ENCODE data around the gene DNPH1.

The DNPH1 gene

GRCh38 chr6:43178150-43178549 lies 51.1 kb downstream of the DNPH1 start:
- H3K4me1 ChIP-seq (ENCODE audit: control insufficient read depth, insufficient read depth, low read length), result peaks cover 27% of the 10 kb centered on the region
- H3K4me3 ChIP-seq (ENCODE audit: low read depth, low read length), result no peak overlapping the region
- no peaks in the 10 kb centered on the region for H3K9me3 ChIP-seq (ENCODE audit: control insufficient read depth, insufficient read depth, low read length)
- H3K36me3 ChIP-seq (ENCODE audit: control insufficient read depth, insufficient read depth, low read length), result peaks cover 47% of the 10 kb centered on the region
- H3K27ac ChIP-seq (ENCODE audit: low read depth, low read length), result no peak overlapping the region
- H3K27me3 ChIP-seq (ENCODE audit: control insufficient read depth, insufficient read depth, low read length), result no peaks in the 10 kb centered on the region
- H3K9ac ChIP-seq (ENCODE audit: low read depth, low read length), result no peak overlapping the region

- Histone ChIP-seq H3K4me1 (ENCODE audit: control insufficient read depth, insufficient read depth, low read length) (peaks cover 27% of the 10 kb centered on the region), H3K27me3 (ENCODE audit: control insufficient read depth, insufficient read depth, low read length) (no peaks in the 10 kb centered on the region), H3K27ac (ENCODE audit: low read depth, low read length) (no peak overlapping the region), H3K9me3 (ENCODE audit: control insufficient read depth, insufficient read depth, low read length) (no peaks in the 10 kb centered on the region), H3K9ac (ENCODE audit: low read depth, low read length) (no peak overlapping the region), H3K36me3 (ENCODE audit: control insufficient read depth, insufficient read depth, low read length) (peaks cover 47% of the 10 kb centered on the region), H3K4me3 (ENCODE audit: low read depth, low read length) (no peak overlapping the region)
Measured at GRCh38 chr6:43176423-43176786, 52.9 kb downstream of the DNPH1 start.

- H3K27me3 ChIP-seq (ENCODE audit: control insufficient read depth, insufficient read depth, low read length), result no peaks in the 10 kb centered on the region
- peaks cover 22% of the 10 kb centered on the region for H3K4me1 ChIP-seq (ENCODE audit: control insufficient read depth, insufficient read depth, low read length)
- no peak overlapping the region for H3K9ac ChIP-seq (ENCODE audit: low read depth, low read length)
- H3K9me3 ChIP-seq (ENCODE audit: control insufficient read depth, insufficient read depth, low read length), result no peaks in the 10 kb centered on the region
- no peak overlapping the region for H3K4me3 ChIP-seq (ENCODE audit: low read depth, low read length)
- H3K27ac ChIP-seq (ENCODE audit: low read depth, low read length), result no peak overlapping the region
- peaks cover 47% of the 10 kb centered on the region for H3K36me3 ChIP-seq (ENCODE audit: control insufficient read depth, insufficient read depth, low read length)
Measured at GRCh38 chr6:43175676-43176422, 53.4 kb downstream of the DNPH1 start.
